Measurements from ENCODE around the gene TTC14.
"Not testable (repeated sequence)": the region's sequence is repeated elsewhere in the genome, so short reads cannot be mapped to it uniquely, and the experiment has no call there.

- not testable (repeated sequence) for TF ChIP-seq CTCF, POLR2A (IDR thresholded peaks at IDR 0.05)
Measured at GRCh38 chr3:180618563-180618962, 16.6 kb downstream of the TTC14 start.

Measured in adrenal gland (tissue), 5 donors.